ENCODE data around the gene DET1.

The DET1 gene

GRCh38 chr15:88467073-88467934 is 79.2 kb downstream of the DET1 start, which contains the start of the genes MRPL46 and MRPS11 (continued):
- TF ChIP-seq ZNF354C (tag by site-specific recombination; IDR thresholded peaks at IDR 0.05; ENCODE audit: borderline replicate concordance, low read depth): no peak
- 0 out of 2 replicates have a peak, but pooled peaks have one; percentile 7 for TF ChIP-seq PBX3 (CRISPR knock-in tag; IDR thresholded peaks at IDR 0.05)
- TF ChIP-seq SETDB1 (IDR thresholded peaks at IDR 0.05; ENCODE audit: insufficient read length, low read length): no peak
- no peak for TF ChIP-seq ZNF311 (tag by site-specific recombination; IDR thresholded peaks at IDR 0.05; ENCODE audit: borderline replicate concordance)
- no peak for TF ChIP-seq ZSCAN18 (tag by site-specific recombination; IDR thresholded peaks at IDR 0.05)
- TF ChIP-seq, protein P1, sequence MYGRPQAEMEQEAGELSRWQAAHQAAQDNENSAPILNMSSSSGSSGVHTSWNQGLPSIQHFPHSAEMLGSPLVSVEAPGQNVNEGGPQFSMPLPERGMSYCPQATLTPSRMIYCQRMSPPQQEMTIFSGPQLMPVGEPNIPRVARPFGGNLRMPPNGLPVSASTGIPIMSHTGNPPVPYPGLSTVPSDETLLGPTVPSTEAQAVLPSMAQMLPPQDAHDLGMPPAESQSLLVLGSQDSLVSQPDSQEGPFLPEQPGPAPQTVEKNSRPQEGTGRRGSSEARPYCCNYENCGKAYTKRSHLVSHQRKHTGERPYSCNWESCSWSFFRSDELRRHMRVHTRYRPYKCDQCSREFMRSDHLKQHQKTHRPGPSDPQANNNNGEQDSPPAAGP (tag by site-specific recombination; IDR thresholded peaks at IDR 0.05): peak; percentile 31; the same call in 1 of the 2 replicates
- no peak for TF ChIP-seq ZNF621 (tag by site-specific recombination; IDR thresholded peaks at IDR 0.05)
- peak; percentile 42 for TF ChIP-seq SP3 (tag by site-specific recombination; IDR thresholded peaks at IDR 0.05)
- peak; percentile 69 for TF ChIP-seq SP7 (tag by site-specific recombination; IDR thresholded peaks at IDR 0.05)
- peak; percentile 67 for TF ChIP-seq ZBTB26 (tag by site-specific recombination; optimal IDR thresholded peaks at IDR 0.05)
- TF ChIP-seq ZNF768 (tag by site-specific recombination; IDR thresholded peaks at IDR 0.05): no peak
- TF ChIP-seq ZNF248 (tag by site-specific recombination; IDR thresholded peaks at IDR 0.05): no peak
- TF ChIP-seq ZBTB21 (tag by site-specific recombination; IDR thresholded peaks at IDR 0.05): no peak
- peak; percentile 75; the same call in 1 of the 2 replicates for TF ChIP-seq ZNF324 (tag by site-specific recombination; IDR thresholded peaks at IDR 0.05)
- 0 out of 2 replicates have a peak, but pooled peaks have one; percentile 50 for TF ChIP-seq TCF7L2 (IDR thresholded peaks at IDR 0.05; ENCODE audit: borderline replicate concordance, low read depth, low read length)
- TF ChIP-seq GLIS2 (tag by site-specific recombination; IDR thresholded peaks at IDR 0.05): no peak; the same call in 1 of the 2 replicates
- TF ChIP-seq SP2 (tag by site-specific recombination; IDR thresholded peaks at IDR 0.05): peak; percentile 24; the same call in 1 of the 2 replicates
- no peak for TF ChIP-seq ZNF202 (tag by site-specific recombination; IDR thresholded peaks at IDR 0.05; ENCODE audit: borderline replicate concordance)
- no peak for TF ChIP-seq ZNF701 (tag by site-specific recombination; IDR thresholded peaks at IDR 0.05)
- no peak for TF ChIP-seq GLIS1 (tag by site-specific recombination; IDR thresholded peaks at IDR 0.05)
- no peak for TF ChIP-seq ZNF544 (tag by site-specific recombination; IDR thresholded peaks at IDR 0.05)
- peak; percentile 50; the same call in 1 of the 2 replicates for TF ChIP-seq ZSCAN30 (tag by site-specific recombination; IDR thresholded peaks at IDR 0.05)
- TF ChIP-seq ZNF677 (tag by site-specific recombination; IDR thresholded peaks at IDR 0.05): no peak
- TF ChIP-seq ZNF610 (tag by site-specific recombination; IDR thresholded peaks at IDR 0.05; ENCODE audit: borderline replicate concordance): peak; percentile 95
- TF ChIP-seq ZNF146 (tag by site-specific recombination; IDR thresholded peaks at IDR 0.05): 0 out of 2 replicates have a peak, but pooled peaks have one; percentile 23
- TF ChIP-seq ZNF19 (tag by site-specific recombination; IDR thresholded peaks at IDR 0.05; ENCODE audit: low read depth): no peak
- peak; percentile 53; the same call in 1 of the 2 replicates for TF ChIP-seq ZBTB10 (tag by site-specific recombination; IDR thresholded peaks at IDR 0.05)
- no peak for TF ChIP-seq FEZF1 (tag by site-specific recombination; IDR thresholded peaks at IDR 0.05)
- TF ChIP-seq ZNF426 (tag by site-specific recombination; IDR thresholded peaks at IDR 0.05): no peak
- no peak for TF ChIP-seq HIC1 (tag by site-specific recombination; IDR thresholded peaks at IDR 0.05)

All from HEK293 (cell line).